Breast epithelium (tissue), 3 donors: ENCODE measurements around the gene HCAR2.

Experiments
- POLR2A ChIP-seq: fragments of 450-650 bp; IDR thresholded peaks from one replicate; pipeline ENCODE4 v1.6.1; 2016; ENCODE audit warnings: antibody characterized with exemption, mild to moderate bottlenecking, moderate library complexity
- TF ChIP-seq, protein P1 (sequence below), 3 donors: fragments of 450-650 bp; IDR thresholded peaks; one replicate each; pipeline ENCODE4 v1.5.1; 2016 to 2017; ENCODE audit warnings: antibody characterized with exemption in 3 of 3, mild to moderate bottlenecking in 3 of 3, moderate library complexity in 3 of 3

DNA sequence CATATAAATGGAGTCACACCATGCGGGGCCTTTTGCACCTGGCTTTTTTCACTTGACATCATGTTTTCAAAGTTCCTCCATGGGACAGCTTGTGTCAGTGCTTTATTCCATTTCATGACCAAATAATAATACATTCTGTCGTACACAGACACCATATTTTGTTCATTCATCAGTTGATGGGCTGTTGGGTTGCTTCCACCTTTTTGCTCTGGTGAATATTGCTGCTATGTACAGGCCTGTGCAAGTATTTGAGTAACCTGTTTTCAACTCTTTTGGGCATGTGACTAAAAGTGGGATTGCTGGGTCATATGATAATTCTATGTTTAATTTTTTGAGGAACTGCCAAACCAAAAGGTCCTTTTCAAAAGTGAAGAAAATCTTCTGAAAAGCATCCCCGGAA lies 46.9 kb downstream of the HCAR2 start:
- TF ChIP-seq POLR2A, result no peak
- TF ChIP-seq, protein P1, sequence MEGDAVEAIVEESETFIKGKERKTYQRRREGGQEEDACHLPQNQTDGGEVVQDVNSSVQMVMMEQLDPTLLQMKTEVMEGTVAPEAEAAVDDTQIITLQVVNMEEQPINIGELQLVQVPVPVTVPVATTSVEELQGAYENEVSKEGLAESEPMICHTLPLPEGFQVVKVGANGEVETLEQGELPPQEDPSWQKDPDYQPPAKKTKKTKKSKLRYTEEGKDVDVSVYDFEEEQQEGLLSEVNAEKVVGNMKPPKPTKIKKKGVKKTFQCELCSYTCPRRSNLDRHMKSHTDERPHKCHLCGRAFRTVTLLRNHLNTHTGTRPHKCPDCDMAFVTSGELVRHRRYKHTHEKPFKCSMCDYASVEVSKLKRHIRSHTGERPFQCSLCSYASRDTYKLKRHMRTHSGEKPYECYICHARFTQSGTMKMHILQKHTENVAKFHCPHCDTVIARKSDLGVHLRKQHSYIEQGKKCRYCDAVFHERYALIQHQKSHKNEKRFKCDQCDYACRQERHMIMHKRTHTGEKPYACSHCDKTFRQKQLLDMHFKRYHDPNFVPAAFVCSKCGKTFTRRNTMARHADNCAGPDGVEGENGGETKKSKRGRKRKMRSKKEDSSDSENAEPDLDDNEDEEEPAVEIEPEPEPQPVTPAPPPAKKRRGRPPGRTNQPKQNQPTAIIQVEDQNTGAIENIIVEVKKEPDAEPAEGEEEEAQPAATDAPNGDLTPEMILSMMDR (IDR thresholded peaks at IDR 0.05), result no peak
